K562 (cell line): Measurements from ENCODE around the gene TYROBP. TPM values are rescaled to one million over a fixed set of nuclear protein-coding genes. Genes with fewer than 3 reads are reported as not detected.
A peak's percentile ranks its signal among the peaks of the same experiment; 100 is the strongest.

Experiments used
- ATAC-seq: fragments of 200-7000 bp; cut with Tn5 transposase; 3 replicates; pipeline ENCODE4 v1.9.1; 2020; ENCODE audit warnings: moderate library complexity
- BruUV-seq: library from RNA; stranded (reverse); fragments of 400-500 nt; replicated peaks from 2 replicates; lab custom pipeline; 2021; lab: Mats Ljungman, UMichigan
- CTCF ChIA-PET: fragments of 300-600 bp; formaldehyde crosslinking; extraction: SDS; loops from one replicate; lab custom pipeline; 2021; ENCODE audit warnings: low intra/inter-chr PET ratio; lab: Yijun Ruan, JAX
- POLR2A ChIA-PET: fragments of 300-600, 350-650 bp; sonication (Branson Sonifier 250); formaldehyde crosslinking; extraction: SDS; loops from one replicate; lab custom pipeline; 2021; ENCODE audit warnings: antibody characterized with exemption, inconsistent platforms; lab: Yijun Ruan, JAX
- DNase-seq, 4 experiments: peaks; one replicate each; pipeline versions ENCODE4 v3.0.0 to v3.0.0-alpha.2; 2011 to 2018; ENCODE audit warnings: low spot score in 3 of 4, mixed read lengths in 3 of 4; ENCODE audit errors: extremely low read depth in 1 of 4
- FAIRE-seq: peaks from 2 replicates; lab custom pipeline; 2011; peaks lifted over from hg19 to GRCh38; lab: Jason Lieb, UNC
- H2AFZ ChIP-seq: 2 replicates; pipeline ENCODE4 v1.6.0; 2011; ENCODE audit warnings: low read depth, low read length, control low read depth, inconsistent platforms
- H3K27ac ChIP-seq: fragments of 200-600 bp; 3 replicates; pipeline ENCODE4 v1.8.0; 2011; ENCODE audit warnings: low read depth, mild to moderate bottlenecking, control low read depth, inconsistent platforms, low read length, moderate library complexity, mixed read lengths; ENCODE audit errors: extremely low read depth
- H3K27me3 ChIP-seq, 2 experiments: fragments of 300-600 bp in 1 of 2; 2 replicates in 1 of 2; 3 replicates in 1 of 2; pipeline versions ENCODE4 v1.6.0 to v1.8.0; 2011; ENCODE audit warnings: inconsistent platforms in 2 of 2, low read length in 2 of 2, mild to moderate bottlenecking in 1 of 2, mixed read lengths in 1 of 2, moderate library complexity in 1 of 2; ENCODE audit not compliant: control insufficient read depth in 2 of 2, insufficient read depth in 2 of 2
- H3K36me3 ChIP-seq: fragments of 300-600 bp; 3 replicates; pipeline ENCODE4 v1.8.0; 2011; ENCODE audit warnings: mild to moderate bottlenecking, low read length, inconsistent platforms; ENCODE audit not compliant: control insufficient read depth, insufficient read depth
- H3K4me1 ChIP-seq, 2 experiments: fragments of 200-600 bp in 1 of 2; replicated peaks in 1 of 2; 2 replicates in 1 of 2; 3 replicates in 1 of 2; pipeline versions ENCODE4 v1.5.1 to v1.8.0; 2011; ENCODE audit warnings: inconsistent platforms in 2 of 2, low read length in 2 of 2, mild to moderate bottlenecking in 1 of 2, mixed read lengths in 1 of 2, moderate library complexity in 1 of 2; ENCODE audit not compliant: control insufficient read depth in 2 of 2, insufficient read depth in 2 of 2
- H3K4me2 ChIP-seq: 2 replicates; pipeline ENCODE4 v1.6.1; 2011; ENCODE audit warnings: low read length, control low read depth, inconsistent platforms, mixed read lengths; ENCODE audit not compliant: insufficient read depth
- H3K4me3 ChIP-seq: fragments of 200-600 bp; sonication (generic), shearing (Covaris generic); 2 replicates; pipeline ENCODE4 v1.5.1; 2016; ENCODE audit warnings: control low read depth, inconsistent platforms
- H3K79me2 ChIP-seq: fragments of 200-600 bp; 3 replicates; pipeline ENCODE4 v1.8.0; 2011; ENCODE audit warnings: low read length, inconsistent platforms; ENCODE audit not compliant: control insufficient read depth, insufficient read depth
- H3K9ac ChIP-seq, 2 experiments: 2 replicates each; pipeline versions ENCODE4 v1.6.0 to v1.6.1; 2011; ENCODE audit warnings: low read depth in 2 of 2, low read length in 2 of 2, control low read depth in 1 of 2, inconsistent platforms in 1 of 2, mild to moderate bottlenecking in 1 of 2, mixed read lengths in 1 of 2; ENCODE audit not compliant: insufficient read depth in 1 of 2
- H3K9me1 ChIP-seq: one replicate; pipeline ENCODE4 v1.6.0; 2011; ENCODE audit warnings: inconsistent platforms, mild to moderate bottlenecking, low read length, moderate library complexity; ENCODE audit not compliant: control insufficient read depth, insufficient read depth
- H3K9me3 ChIP-seq: replicated peaks from 2 replicates; pipeline ENCODE4 v1.5.1; 2011; ENCODE audit warnings: low read depth, low read length, inconsistent platforms; ENCODE audit not compliant: control insufficient read depth, insufficient read depth
- H4K20me1 ChIP-seq: replicated peaks from 2 replicates; pipeline ENCODE4 v1.6.1; 2011; ENCODE audit warnings: low read length, inconsistent platforms, mixed read lengths; ENCODE audit not compliant: control insufficient read depth, insufficient read depth
- CHD2 ChIP-seq: IDR thresholded peaks from 2 replicates; pipeline ENCODE4 v1.6.1; 2011; ENCODE audit warnings: low read depth, low read length
- FOXA1 ChIP-seq: fragments of 450-650 bp; IDR thresholded peaks from 2 replicates; pipeline ENCODE4 v1.6.1; 2016; ENCODE audit warnings: mild to moderate bottlenecking, borderline replicate concordance
- HDAC6 ChIP-seq: IDR thresholded peaks from 2 replicates; pipeline ENCODE4 v1.6.1; 2012; ENCODE audit warnings: low read depth, mild to moderate bottlenecking, control low read depth, inconsistent platforms, low read length, moderate library complexity
- MBD2 ChIP-seq: sonication (generic); IDR thresholded peaks from 2 replicates; pipeline ENCODE4 v1.6.1; 2016; ENCODE audit warnings: low read depth, borderline replicate concordance
- NEUROD1 ChIP-seq: fragments of 150-350 bp; IDR thresholded peaks from 2 replicates; pipeline ENCODE4 v1.6.1; 2014; ENCODE audit warnings: borderline replicate concordance, low read length, low read depth; ENCODE audit not compliant: partially characterized antibody
- NFIC ChIP-seq: fragments of 450-650 bp; IDR thresholded peaks from 2 replicates; pipeline ENCODE4 v1.6.1; 2017; ENCODE audit warnings: mild to moderate bottlenecking, inconsistent platforms
- NFYB ChIP-seq: IDR thresholded peaks from 2 replicates; pipeline ENCODE4 v1.6.1; 2011; ENCODE audit warnings: mild to moderate bottlenecking, moderate library complexity; ENCODE audit not compliant: insufficient read length; ENCODE audit errors: extremely low read depth
- NR2C2 ChIP-seq, 2 experiments: fragments of 200-800 bp in 1 of 2; sonication (Bioruptor generic) in 1 of 2; sonication (generic) in 1 of 2; formaldehyde crosslinking in 1 of 2; IDR thresholded peaks; 2 replicates each; pipeline versions ENCODE4 v1.6.1 to v1.8.0; 2016 to 2022; ENCODE audit warnings: mild to moderate bottlenecking in 1 of 2, missing compliant biosample characterization in 1 of 2, missing genetic modification characterization in 1 of 2, missing genetic modification reagents in 1 of 2
- SP2 ChIP-seq: IDR thresholded peaks from 2 replicates; pipeline ENCODE4 v1.6.1; 2011; ENCODE audit warnings: mild to moderate bottlenecking, low read depth, low read length, moderate library complexity; ENCODE audit not compliant: poor library complexity, severe bottlenecking; ENCODE audit errors: extremely low read depth
- ZKSCAN1 ChIP-seq: fragments of 150-350 bp; IDR thresholded peaks from 2 replicates; pipeline ENCODE4 v1.6.1; 2016; ENCODE audit warnings: low read depth, low read length
- ZNF121 ChIP-seq: sonication (generic); formaldehyde crosslinking; conservative IDR thresholded peaks from 2 replicates; pipeline ENCODE4 v1.8.0; 2022; ENCODE audit warnings: missing genetic modification reagents
- ZNF133 ChIP-seq: fragments of 250-450 bp; sonication (Bioruptor Pico); IDR thresholded peaks from 2 replicates; pipeline ENCODE4 v1.4.0; 2020; ENCODE audit warnings: mild to moderate bottlenecking
- WGBS: fragments of 100-300 bp; shearing (Covaris generic); methylation state at CpG from one replicate; pipeline ENCODE4 v1.1.6; 2016; ENCODE audit warnings: low coverage, mixed read lengths; ENCODE audit not compliant: insufficient coverage; ENCODE audit errors: missing lambda C conversion rate; 5-methylcytosine and 5-hydroxymethylcytosine counted together
- in situ Hi-C: fragments of 300-500 bp; cut with MboI; formaldehyde crosslinking; loops from 4 replicates; pipeline ENCODE4 v1.15.0; 2018; ENCODE audit warnings: inconsistent platforms, mixed read lengths
- intact Hi-C: fragments of 100-400 bp; cut with micrococcal nuclease; formaldehyde crosslinking; loops from 2 replicates; pipeline ENCODE4 v1.14.2; 2022
- polyA plus RNA-seq, 8 experiments: library from polyadenylated mRNA; depleted of rRNA in 4 of 8; stranded (reverse) in 5 of 8; unstranded in 3 of 8; fragments of >200 nt; fragmentation: Nextera tagmentation in 2 of 8; fragmentation: Illumina TruSeq in 1 of 8; extraction: Ambion mirVana in 2 of 8; extraction: Trizol in 1 of 8; gene quantifications; 2 replicates each; pipeline versions ENCODE4 v1.2.1 to v1.2.3, GENCODE V29; 2011 to 2014; ENCODE audit warnings: inconsistent platforms in 1 of 8, missing spikeins in 1 of 8
- total RNA-seq, 7 experiments: library from RNA; depleted of rRNA in 6 of 7; stranded (reverse); fragments of >200 nt in 6 of 7; fragmentation: Illumina TruSeq in 2 of 7; extraction: Trizol in 2 of 7; gene quantifications; 2 replicates each; pipeline versions ENCODE4 v1.2.1 to v1.2.3, GENCODE V29; 2011 to 2021; ENCODE audit warnings: low replicate concordance in 1 of 7
- TF ChIP-seq, protein P1 (sequence below), 2 experiments: IDR thresholded peaks; 2 replicates each; pipeline ENCODE4 v1.6.1; 2011; ENCODE audit warnings: borderline replicate concordance in 1 of 2, control low read depth in 1 of 2, low read depth in 1 of 2, low read length in 1 of 2, mild to moderate bottlenecking in 1 of 2, mixed read lengths in 1 of 2, moderate library complexity in 1 of 2; ENCODE audit not compliant: insufficient read depth in 1 of 2, insufficient read length in 1 of 2, poor library complexity in 1 of 2, severe bottlenecking in 1 of 2; ENCODE audit errors: extremely low read depth in 1 of 2

The TYROBP gene
- total and polyA plus RNA-seq, 9 of the 15 experiments (the other 6 are each of a cell fraction or from before 2014, with no cell fraction given), result 0.72 to 8.2 (median 2.4) TPM

DNA sequence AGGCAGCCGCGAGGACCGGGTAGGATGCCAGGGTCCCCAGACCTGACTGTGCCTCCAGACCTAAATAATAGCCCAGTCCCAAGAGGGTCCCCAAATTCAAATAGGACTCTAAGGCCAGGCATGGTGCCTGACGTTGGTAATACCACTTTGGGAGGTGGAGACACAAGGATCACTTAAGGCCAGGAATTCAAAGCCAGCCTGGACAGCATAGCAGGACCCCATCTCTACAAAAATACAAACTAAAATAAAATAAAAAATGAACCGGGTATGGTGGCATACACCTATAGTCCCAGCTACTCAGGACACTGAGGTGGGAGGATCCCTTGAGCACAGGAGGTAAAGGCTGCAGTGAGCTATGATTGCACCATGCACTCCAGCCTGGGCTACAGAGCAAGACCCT is 45.1 kb downstream of the TYROBP start:
- Histone ChIP-seq H3K27me3 (peaks cover 6 to 26% of the 10 kb centered on the region in 2 experiments; a peak in 3 of 5 replicates), H3K79me2 (no peaks in the 10 kb centered on the region), H3K4me3 (no peak overlapping the region), H3K4me2 (no peak overlapping the region), H3K9me3 (peaks cover 5% of the 10 kb centered on the region; the same call in 1 of the 2 replicates), H3K9ac (no peak overlapping the region), H2AFZ (no peak overlapping the region), H3K9me1 (no peaks in the 10 kb centered on the region), H3K4me1 (peaks cover 9 to 37% of the 10 kb centered on the region in 2 experiments; a peak in 3 of 5 replicates), H4K20me1 (no peaks in the 10 kb centered on the region), H3K27ac (no peak overlapping the region), H3K36me3 (no peaks in the 10 kb centered on the region)
- intact Hi-C loops (no loop called here), in situ Hi-C loops (no loop called here)
- CTCF ChIA-PET, result no interaction called here
- POLR2A ChIA-PET, result no interaction called here
- no TSS peak for BruUV-seq
- 36% methylated on average over 3 of the region's 5 CpGs for WGBS
- DNase-seq (no peak), FAIRE-seq (no peak), ATAC-seq (no peak)
- TF ChIP-seq ZNF121 (CRISPR knock-in tag) (peak; percentile 81; the same call in 1 of the 2 replicates), ZKSCAN1 (no peak)

DNA sequence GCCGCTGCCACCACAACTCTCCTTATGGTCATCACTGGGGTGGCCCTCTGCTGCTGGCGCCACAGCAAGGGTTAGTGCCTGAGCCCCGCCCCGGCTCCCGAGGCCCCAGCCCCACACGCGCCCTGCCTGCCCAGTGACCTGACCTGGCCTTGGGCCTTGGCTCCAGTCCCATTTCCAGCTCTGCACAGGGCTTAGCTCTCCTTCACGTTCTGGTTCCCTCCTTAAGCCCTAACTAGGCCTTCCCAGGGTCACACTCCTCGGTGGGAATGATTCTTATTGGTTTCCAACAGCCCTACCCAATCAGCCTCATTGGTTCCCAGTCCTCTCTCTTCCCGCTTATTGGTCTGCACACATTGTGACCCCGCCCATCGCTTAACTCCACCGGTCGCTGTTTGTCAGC is 45.6 kb downstream of the TYROBP start:
- intact Hi-C loops (no loop called here), in situ Hi-C loops (no loop called here)
- ChIA-PET POLR2A (no interaction called here), CTCF (no interaction called here)
- Histone ChIP-seq H3K9me3 (peaks cover 5% of the 10 kb centered on the region; the same call in 1 of the 2 replicates), H3K4me2 (no peak overlapping the region), H3K4me3 (no peak overlapping the region), H3K79me2 (no peaks in the 10 kb centered on the region), H4K20me1 (no peaks in the 10 kb centered on the region), H3K9ac (no peak overlapping the region), H2AFZ (0 out of 2 replicates have a peak overlapping the region, but pooled peaks have one; percentile 18), H3K27ac (no peak overlapping the region), H3K9me1 (no peaks in the 10 kb centered on the region), H3K36me3 (no peaks in the 10 kb centered on the region), H3K4me1 (peaks cover 7 to 34% of the 10 kb centered on the region in 2 experiments; a peak in 3 of 5 replicates), H3K27me3 (peaks cover 6 to 26% of the 10 kb centered on the region in 2 experiments; a peak in 3 of 5 replicates)
- peak; percentile 54 for FAIRE-seq
- DNase-seq, result peak in 3 of 4 experiments; percentile 32 to 59 (median 54)
- 19% methylated on average over 13 of the region's 14 CpGs for WGBS
- BruUV-seq, result no TSS peak
- peak; percentile 78 for ATAC-seq
- TF ChIP-seq, protein P1, sequence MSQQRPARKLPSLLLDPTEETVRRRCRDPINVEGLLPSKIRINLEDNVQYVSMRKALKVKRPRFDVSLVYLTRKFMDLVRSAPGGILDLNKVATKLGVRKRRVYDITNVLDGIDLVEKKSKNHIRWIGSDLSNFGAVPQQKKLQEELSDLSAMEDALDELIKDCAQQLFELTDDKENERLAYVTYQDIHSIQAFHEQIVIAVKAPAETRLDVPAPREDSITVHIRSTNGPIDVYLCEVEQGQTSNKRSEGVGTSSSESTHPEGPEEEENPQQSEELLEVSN (IDR thresholded peaks at IDR 0.05; ENCODE audit: borderline replicate concordance in 1 of 2, extremely low read depth in 1 of 2, insufficient read depth in 1 of 2, insufficient read length in 1 of 2, low read depth in 1 of 2, low read length in 1 of 2, poor library complexity in 1 of 2, severe bottlenecking in 1 of 2), result peak; percentile 79 to 91
- 0 out of 2 replicates have a peak, but pooled peaks have one; percentile 57 for TF ChIP-seq MBD2
- TF ChIP-seq NR2C2 (CRISPR knock-in tag; IDR thresholded peaks at IDR 0.05), result no peak
- peak; percentile 31; the same call in 1 of the 2 replicates for TF ChIP-seq NR2C2 (tag; IDR thresholded peaks at IDR 0.05)
- TF ChIP-seq SP2, result peak; percentile 16
- no peak for TF ChIP-seq ZNF133
- no peak for TF ChIP-seq HDAC6
- TF ChIP-seq NFIC, result peak; percentile 85
- peak; percentile 94 for TF ChIP-seq NFYB
- TF ChIP-seq NEUROD1, result peak; percentile 17
- TF ChIP-seq CHD2, result peak; percentile 57; the same call in 1 of the 2 replicates
- TF ChIP-seq FOXA1, result no peak
